Large intestine (tissue), 3 donors: ENCODE results near the gene ITGBL1. TPM values are rescaled to one million over a fixed set of nuclear protein-coding genes. Genes with fewer than 3 reads are reported as not detected.
A peak's percentile ranks its signal among the peaks of the same experiment; 100 is the strongest.

ENCODE experiments used
- DNase-seq, 2 donors: peaks; one replicate each; pipeline versions ENCODE4 v3.0.0 to v3.0.0-alpha.2; 2013
- H3K27ac ChIP-seq: one replicate; pipeline ENCODE4 v1.5.1; 2013; ENCODE audit warnings: low read length
- H3K27me3 ChIP-seq: 2 replicates; pipeline ENCODE4 v1.6.1; 2013; ENCODE audit warnings: low read length; ENCODE audit not compliant: control insufficient read depth, insufficient read depth
- H3K36me3 ChIP-seq: 2 replicates; pipeline ENCODE4 v1.6.1; 2013; ENCODE audit warnings: low read length; ENCODE audit not compliant: control insufficient read depth, insufficient read depth
- H3K4me1 ChIP-seq: one replicate; pipeline ENCODE4 v1.6.1; 2013; ENCODE audit warnings: low read length; ENCODE audit not compliant: control insufficient read depth, insufficient read depth
- H3K4me3 ChIP-seq: one replicate; pipeline ENCODE4 v1.5.1; 2013; ENCODE audit warnings: low read length
- H3K9me3 ChIP-seq: one replicate; pipeline ENCODE4 v1.6.1; 2013; ENCODE audit warnings: mild to moderate bottlenecking, low read depth, low read length, moderate library complexity; ENCODE audit not compliant: control insufficient read depth
- WGBS: methylation state at CpG from one replicate; pipeline ENCODE4 v1.1.5; 2013; ENCODE audit warnings: low lambda C conversion rate; ENCODE audit not compliant: insufficient coverage; 5-methylcytosine and 5-hydroxymethylcytosine counted together
- polyA plus RNA-seq: library from polyadenylated mRNA; unstranded; fragments of 120-200 nt; gene quantifications from one replicate; pipeline ENCODE4 v1.2.1, GENCODE V29; 2013

ITGBL1 gene
- polyA plus RNA-seq, 1 donor, result 0.13 TPM

DNA sequence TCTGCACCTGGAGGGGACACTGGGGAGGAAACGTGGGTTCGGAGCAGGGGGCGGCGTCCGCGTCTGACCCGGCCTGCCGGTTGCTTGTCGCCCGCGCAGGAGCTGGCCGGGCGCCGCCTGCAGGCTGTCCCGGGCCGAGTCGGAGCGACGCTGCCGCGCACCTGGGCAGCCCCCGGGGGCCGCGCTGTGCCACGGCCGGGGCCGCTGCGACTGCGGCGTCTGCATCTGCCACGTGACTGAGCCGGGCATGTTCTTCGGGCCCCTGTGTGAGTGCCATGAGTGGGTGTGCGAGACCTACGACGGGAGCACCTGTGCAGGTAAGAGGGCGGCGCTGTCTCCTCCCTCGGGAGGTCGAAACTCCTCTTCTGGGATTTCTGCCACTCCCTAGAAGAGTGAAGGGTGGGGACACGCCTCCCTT, 1.3 kb downstream of the ITGBL1 start:
- H3K4me3 ChIP-seq, result no peak overlapping the region
- peaks cover 12% of the 10 kb centered on the region for H3K27me3 ChIP-seq
- peak in 1 of 2 donors; percentile 6 for DNase-seq
- no peaks in the 10 kb centered on the region for H3K4me1 ChIP-seq
- no CpG with 5 or more reads among the region's 41 CpGs for WGBS
- H3K27ac ChIP-seq, result no peak overlapping the region
- no peaks in the 10 kb centered on the region for H3K9me3 ChIP-seq
- no peaks in the 10 kb centered on the region for H3K36me3 ChIP-seq

DNA sequence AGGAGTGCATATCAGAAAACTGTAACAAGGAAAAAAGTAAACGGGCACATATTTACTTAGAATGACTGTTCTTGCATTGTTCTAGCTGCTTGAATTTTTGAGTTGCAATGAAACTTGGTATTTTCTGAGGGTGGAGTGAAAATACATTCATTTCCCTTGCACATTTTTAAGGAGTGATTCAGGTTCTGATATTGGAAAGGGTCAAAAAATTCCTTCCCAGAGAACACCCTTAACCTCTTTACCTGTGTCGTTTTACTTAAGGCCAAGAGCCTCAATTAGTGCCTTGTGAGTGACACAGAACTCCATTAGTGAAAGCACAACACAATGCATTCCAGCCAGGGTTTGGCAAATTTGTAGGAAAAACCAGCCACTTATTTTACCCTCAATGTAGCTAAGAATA, 2.3 kb downstream of the ITGBL1 start:
- no peak overlapping the region for H3K27ac ChIP-seq
- H3K9me3 ChIP-seq, result no peaks in the 10 kb centered on the region
- peaks cover 12% of the 10 kb centered on the region for H3K27me3 ChIP-seq
- no peak overlapping the region for H3K4me3 ChIP-seq
- H3K4me1 ChIP-seq, result no peaks in the 10 kb centered on the region
- DNase-seq, result no peak
- WGBS, result no CpG with 5 or more reads among the region's 2 CpGs
- H3K36me3 ChIP-seq, result no peaks in the 10 kb centered on the region

DNA sequence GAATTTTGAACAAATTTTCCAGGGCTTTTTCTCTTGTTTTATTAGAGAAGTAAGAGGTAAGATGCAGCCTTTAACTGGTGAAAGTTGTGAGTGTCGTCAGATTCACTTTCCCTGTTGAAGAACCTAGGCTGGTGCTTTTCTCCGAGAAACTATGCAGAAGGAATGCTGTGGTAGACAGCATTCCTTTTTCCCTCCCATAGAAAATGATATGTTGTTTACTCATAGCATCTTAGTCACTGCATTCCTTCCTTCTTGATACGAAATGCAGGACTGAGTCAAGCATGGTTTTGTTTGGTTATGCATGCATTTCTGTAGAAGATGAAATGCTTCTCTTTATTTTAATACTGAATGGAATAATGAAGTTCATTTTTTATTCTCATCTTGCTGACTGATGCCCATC, 3.4 kb downstream of the ITGBL1 start:
- H3K27ac ChIP-seq, result no peak overlapping the region
- DNase-seq, result no peak
- no CpG with 5 or more reads among the region's 3 CpGs for WGBS
- H3K4me1 ChIP-seq, result no peaks in the 10 kb centered on the region
- no peak overlapping the region for H3K4me3 ChIP-seq
- H3K27me3 ChIP-seq, result peaks cover 12% of the 10 kb centered on the region
- H3K36me3 ChIP-seq, result no peaks in the 10 kb centered on the region
- H3K9me3 ChIP-seq, result no peaks in the 10 kb centered on the region

DNA sequence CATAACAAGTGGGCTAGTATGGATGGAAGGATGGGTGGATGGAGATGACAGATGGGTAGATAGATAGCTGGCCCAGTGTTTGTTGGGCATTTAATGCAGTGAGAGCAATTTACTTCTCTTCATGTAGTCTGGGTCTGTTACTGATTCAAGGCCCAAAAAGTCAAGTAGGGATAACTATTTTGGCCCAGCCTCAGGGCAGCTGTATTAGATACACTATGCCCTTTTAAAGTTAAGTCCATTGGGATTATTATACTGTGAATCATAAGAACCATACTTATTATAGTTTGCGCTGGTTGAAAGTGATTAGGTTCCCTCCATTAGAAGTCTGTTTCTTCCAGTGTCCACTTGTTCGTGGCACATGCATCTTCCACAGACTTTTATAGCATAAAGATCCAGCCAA, 4.7 kb downstream of the ITGBL1 start:
- Histone ChIP-seq H3K4me3 (no peak overlapping the region), H3K36me3 (no peaks in the 10 kb centered on the region), H3K9me3 (no peaks in the 10 kb centered on the region), H3K27ac (no peak overlapping the region), H3K4me1 (no peaks in the 10 kb centered on the region), H3K27me3 (peaks cover 12% of the 10 kb centered on the region)
- WGBS, result 83% methylated on average over 1 of the region's 2 CpGs
- DNase-seq, result no peak

DNA sequence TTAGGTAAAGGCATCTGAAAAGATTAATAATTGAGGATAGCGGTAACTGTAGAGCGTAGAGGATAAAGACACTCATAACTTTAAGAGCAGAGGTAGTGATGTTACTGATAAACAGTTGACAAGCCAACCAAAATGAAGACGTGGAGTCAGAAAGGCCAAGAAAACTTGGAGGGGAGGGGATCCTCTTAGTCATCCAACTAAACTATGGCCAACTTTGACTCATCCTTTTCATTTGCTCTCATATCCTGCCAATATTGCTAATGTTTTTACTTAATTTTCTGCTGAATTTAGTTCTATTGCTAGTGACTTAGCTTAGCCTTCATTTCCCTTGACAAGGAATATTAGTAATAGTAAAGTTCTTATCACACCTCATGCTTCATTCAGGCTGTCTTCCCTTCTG, 13.4 kb downstream of the ITGBL1 start:
- Histone ChIP-seq H3K36me3 (no peaks in the 10 kb centered on the region), H3K27me3 (no peaks in the 10 kb centered on the region), H3K4me3 (no peak overlapping the region), H3K4me1 (no peaks in the 10 kb centered on the region), H3K9me3 (no peaks in the 10 kb centered on the region), H3K27ac (no peak overlapping the region)
- 83% methylated on average over 3 of the region's 3 CpGs for WGBS
- DNase-seq, result no peak

DNA sequence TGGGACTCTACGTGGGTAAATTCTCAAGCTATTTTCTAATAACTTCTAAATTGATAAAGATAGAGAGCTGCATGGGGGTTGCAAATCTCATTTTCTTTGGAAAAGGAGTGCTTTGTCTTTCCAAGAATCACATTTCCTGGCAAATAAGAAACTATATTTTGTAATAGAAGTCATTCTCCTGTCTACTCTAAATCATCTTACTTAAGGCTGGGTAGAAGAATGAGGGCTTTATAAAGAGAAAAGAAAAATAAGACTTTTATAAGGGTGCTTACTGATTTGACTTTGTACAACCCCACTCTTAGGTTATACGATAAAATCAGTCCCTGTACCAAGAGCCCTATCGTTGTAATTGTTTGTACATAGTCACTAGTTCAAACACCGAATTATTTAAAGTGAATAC, 14.9 kb downstream of the ITGBL1 start:
- H3K9me3 ChIP-seq, result no peaks in the 10 kb centered on the region
- 70% methylated on average over 2 of the region's 4 CpGs for WGBS
- DNase-seq, result no peak
- H3K4me1 ChIP-seq, result no peaks in the 10 kb centered on the region
- H3K4me3 ChIP-seq, result no peak overlapping the region
- no peaks in the 10 kb centered on the region for H3K27me3 ChIP-seq
- H3K27ac ChIP-seq, result no peak overlapping the region
- H3K36me3 ChIP-seq, result no peaks in the 10 kb centered on the region

DNA sequence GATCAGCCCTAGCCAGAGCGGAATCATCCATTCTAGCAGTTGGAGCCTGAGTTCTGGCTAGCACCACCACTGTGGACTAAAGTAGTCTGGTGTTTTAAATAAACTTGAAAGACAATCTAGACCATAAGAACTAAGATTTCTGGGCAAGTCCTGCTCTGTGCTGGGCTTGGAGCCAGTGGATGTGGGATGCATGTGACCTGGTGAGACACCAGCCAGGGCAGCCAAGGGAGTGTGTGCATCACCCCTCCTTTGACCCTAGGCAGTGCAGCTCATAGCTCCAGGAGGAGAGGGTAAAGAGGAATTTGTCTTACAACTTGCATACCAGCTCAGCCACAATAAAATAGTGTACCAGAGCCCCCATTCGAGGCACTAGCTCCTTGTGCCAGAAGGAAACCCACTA, 21.0 kb downstream of the ITGBL1 start:
- DNase-seq, result no peak
- no peaks in the 10 kb centered on the region for H3K27me3 ChIP-seq
- H3K4me3 ChIP-seq, result no peak overlapping the region
- H3K4me1 ChIP-seq, result no peaks in the 10 kb centered on the region
- no peaks in the 10 kb centered on the region for H3K9me3 ChIP-seq
- H3K36me3 ChIP-seq, result no peaks in the 10 kb centered on the region
- WGBS, result no CpG with 5 or more reads among the region's 2 CpGs
- no peak overlapping the region for H3K27ac ChIP-seq

DNA sequence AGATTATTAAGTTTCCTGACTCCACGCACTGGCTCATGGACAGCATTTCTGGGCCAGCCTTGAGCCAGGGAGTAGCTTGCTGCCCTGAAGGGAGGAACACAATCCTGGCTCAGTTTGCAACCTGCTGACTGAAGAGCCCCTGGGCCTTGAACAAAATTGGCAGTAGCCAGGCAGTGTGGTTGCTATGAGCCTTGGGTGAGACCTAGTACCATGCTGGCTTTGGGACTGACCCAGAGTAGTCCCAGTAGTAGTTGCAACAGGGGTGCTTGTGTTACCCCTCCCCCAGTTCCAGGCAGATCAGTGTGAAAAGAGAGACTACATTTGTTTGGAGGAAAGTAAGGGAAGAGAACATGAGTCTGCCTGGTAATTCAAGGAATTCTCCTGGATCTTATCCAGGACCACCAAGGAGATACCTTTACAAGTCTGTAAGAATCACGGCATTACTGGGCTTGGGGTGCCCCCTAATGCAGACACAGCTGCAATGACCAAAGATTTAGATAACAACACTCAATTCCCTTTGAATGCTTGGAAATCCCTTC, 22.0 kb downstream of the ITGBL1 start:
- whole genome bisulfite sequencing, result no CpG with 5 or more reads among the region's 2 CpGs
- Histone ChIP-seq H3K27ac (no peak overlapping the region), H3K4me1 (no peaks in the 10 kb centered on the region), H3K27me3 (no peaks in the 10 kb centered on the region), H3K36me3 (no peaks in the 10 kb centered on the region), H3K9me3 (no peaks in the 10 kb centered on the region), H3K4me3 (no peak overlapping the region)
- DNase-seq, result no peak

DNA sequence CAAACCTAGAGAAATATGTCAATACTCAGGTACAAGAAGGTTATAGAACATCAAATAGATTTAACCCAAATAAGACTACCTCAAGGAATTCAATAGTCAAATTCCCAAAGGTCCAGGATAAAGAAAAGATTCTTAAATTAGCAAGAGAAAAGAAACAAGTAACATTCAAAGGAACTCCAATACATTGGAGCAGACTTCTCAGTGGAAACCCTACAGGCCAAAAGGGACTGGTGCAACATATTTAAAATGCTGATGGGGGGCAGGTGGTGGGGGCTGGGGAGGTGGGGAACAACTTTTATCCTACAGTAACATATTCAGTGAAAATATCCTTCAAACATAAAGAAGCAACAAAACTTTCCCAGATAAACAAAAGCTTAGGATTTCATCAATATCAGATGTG, 23.1 kb downstream of the ITGBL1 start:
- H3K27ac ChIP-seq, result no peak overlapping the region
- no peak for DNase-seq
- no peaks in the 10 kb centered on the region for H3K36me3 ChIP-seq

DNA sequence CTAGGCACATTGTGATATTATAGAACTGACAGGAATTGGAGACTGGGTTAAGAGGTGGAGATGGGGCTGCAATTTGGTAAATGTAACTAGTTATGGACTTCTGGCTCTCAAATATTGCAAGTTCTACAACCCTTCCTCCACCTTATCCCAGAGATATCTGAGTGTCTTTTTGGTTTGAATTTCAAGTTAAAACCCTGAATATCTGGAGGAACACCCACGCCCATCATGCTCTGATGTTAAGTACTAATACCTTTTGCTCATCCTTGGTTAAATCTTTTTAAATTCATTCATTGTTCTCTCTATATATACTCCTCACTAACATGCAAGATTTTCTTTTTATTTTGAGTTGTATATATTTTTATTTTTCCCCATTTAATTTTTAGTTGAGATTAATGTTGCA, 28.9 kb downstream of the ITGBL1 start:
- Histone ChIP-seq H3K36me3 (no peaks in the 10 kb centered on the region), H3K27me3 (no peaks in the 10 kb centered on the region), H3K4me1 (no peaks in the 10 kb centered on the region), H3K4me3 (no peak overlapping the region), H3K27ac (no peak overlapping the region), H3K9me3 (no peaks in the 10 kb centered on the region)
- no peak for DNase-seq
- no CpG with 5 or more reads among the region's 1 CpG for WGBS

More for the DNA sequence above, 23.1 kb downstream of the ITGBL1 start:
- Histone ChIP-seq H3K4me1 (no peaks in the 10 kb centered on the region), H3K4me3 (no peak overlapping the region), H3K27me3 (no peaks in the 10 kb centered on the region), H3K9me3 (no peaks in the 10 kb centered on the region)

DNA sequence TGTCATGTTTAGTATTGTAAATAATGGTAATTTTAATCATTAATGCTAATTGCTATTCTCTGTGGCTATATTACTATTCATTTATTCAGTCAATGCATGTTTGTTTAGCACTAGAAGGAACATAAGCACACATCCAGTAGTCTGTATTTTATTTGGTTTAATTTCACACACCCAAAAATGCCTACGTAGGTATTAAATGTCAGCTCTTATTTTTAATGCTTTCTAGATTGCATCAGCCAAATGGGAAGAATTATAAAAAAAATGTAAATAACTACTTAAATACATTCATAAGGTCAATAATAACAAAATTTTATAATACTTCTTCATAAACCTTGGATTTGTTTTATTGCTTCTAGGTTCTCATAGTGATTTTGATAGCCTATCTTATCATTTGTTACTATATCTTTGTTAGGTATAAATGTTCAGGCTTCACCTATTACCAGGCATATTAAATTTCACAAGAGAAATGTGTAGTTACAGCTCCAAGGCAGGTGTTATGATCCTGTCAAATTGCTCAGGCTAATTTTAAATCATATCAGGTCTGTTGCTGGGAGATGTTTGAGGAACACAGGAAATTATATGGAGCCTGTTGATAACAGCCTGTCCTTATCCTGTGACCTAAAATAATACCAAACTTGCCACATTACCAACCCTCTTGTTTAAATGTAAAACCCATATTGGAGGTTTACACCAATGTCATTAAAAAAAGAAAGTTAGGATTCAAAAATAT, 34.4 kb downstream of the ITGBL1 start:
- Histone ChIP-seq H3K36me3 (no peaks in the 10 kb centered on the region), H3K27me3 (no peaks in the 10 kb centered on the region), H3K4me3 (no peak overlapping the region), H3K4me1 (no peaks in the 10 kb centered on the region), H3K27ac (no peak overlapping the region), H3K9me3 (no peaks in the 10 kb centered on the region)
- WGBS, result 86% methylated on average over 1 of the region's 1 CpG
- no peak for DNase-seq
